ENCODE measurements around the gene PALLD.
A peak's percentile ranks its signal among the peaks of the same experiment; 100 is the strongest.

PALLD gene

GRCh38 chr4:168769837-168770236 lies 273.0 kb downstream of the PALLD start:
- no peak for DNase-seq

DNA sequence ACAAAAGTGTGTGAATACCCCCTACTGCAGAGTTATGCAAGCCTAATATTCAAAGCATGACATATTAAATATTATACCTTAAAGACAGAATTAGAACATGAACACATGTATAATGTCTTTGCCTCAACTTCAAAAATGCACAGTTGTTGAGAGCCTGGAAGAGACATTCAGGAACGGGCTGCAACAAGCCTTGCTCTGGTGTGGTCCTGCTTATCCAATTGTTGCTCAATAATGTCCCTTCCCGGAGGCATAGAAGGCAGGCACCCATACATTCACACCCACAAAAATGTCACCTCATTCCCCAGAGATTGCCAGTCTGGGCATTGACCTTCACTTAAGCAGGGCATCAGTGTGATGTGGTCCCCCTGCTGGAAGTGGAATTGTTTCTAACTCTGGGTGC lies 274.4 kb downstream of the PALLD start:
- no peak for DNase-seq

DNA sequence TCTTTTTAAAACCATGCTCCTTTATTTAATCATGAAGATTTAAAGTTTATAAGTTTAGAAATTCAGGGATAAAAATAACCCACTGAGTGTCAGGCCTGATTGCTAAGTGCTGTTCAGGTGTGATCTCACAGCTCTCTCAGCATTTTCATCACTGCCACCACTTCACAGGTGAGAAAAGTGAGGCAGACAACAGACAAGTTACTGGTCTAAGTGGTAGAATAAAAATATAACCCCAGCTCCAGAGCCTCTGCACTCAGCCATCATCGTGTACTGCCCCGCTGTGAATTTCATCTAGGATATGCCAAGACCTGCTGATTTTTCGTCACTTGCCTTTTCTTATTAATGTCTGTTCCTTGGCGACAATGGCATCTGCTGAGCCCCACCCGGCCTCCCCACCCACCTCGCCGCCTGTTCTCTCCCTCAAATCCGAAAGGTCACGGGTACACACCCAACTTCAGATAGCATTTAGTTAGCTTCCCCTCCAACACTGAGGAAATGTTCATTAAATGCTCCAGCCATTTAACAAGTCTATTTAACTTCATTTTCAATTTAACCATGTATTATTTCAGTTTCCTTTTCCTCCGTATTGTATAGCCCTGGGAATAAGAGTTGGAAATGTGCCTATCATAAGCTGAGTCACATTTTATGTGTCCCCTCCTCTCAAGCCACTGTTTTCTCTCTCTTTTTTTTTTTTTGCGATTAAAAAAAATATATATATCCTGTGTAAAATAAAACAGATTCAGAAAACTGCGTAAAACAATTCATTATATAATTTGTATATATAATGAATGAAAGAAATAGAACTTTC lies 276.7 kb downstream of the PALLD start:
- DNase-seq: no peak

GRCh38 chr4:168776382-168776781 lies 279.5 kb downstream of the PALLD start:
- no peak for DNase-seq

DNA sequence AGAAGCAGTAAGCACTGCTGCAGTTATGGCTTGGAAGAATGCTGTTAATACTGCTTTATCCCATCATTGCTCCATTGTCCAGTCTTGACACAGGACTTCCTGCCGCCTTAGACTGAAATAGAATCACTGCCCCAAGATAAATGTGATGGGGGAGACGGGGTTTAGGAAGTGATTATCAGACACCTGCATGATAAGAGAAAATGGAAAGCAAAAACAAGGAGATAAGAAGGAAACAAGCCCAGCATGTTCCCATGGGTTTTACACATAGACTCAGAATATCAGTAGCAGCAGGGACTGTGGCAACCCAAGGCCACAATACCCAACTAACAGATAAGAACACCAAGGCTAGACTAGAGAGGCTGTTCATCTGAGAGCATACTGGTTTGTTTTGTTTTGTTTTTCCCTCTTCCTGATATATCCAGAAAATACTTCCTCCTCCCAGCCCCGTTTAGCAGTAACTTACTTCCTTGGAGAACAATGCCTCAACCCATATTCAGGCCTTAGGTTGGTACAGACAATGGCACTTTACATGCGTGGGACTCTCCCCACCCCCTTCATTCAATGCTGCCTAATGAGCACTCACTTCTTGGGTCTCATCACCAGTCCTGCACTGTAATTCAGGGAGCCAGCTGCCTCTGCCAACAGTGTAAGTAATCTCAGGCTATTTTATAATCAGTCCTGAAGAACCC lies 280.6 kb downstream of the PALLD start:
- DNase-seq: no peak

- no peak for DNase-seq
Observed at GRCh38 chr4:168781341-168781740, 284.5 kb downstream of the PALLD start.

GRCh38 chr4:168781926-168782325 lies 285.1 kb downstream of the PALLD start:
- no peak for DNase-seq

GRCh38 chr4:168782439-168782838 lies 285.6 kb downstream of the PALLD start:
- no peak for DNase-seq

DNA sequence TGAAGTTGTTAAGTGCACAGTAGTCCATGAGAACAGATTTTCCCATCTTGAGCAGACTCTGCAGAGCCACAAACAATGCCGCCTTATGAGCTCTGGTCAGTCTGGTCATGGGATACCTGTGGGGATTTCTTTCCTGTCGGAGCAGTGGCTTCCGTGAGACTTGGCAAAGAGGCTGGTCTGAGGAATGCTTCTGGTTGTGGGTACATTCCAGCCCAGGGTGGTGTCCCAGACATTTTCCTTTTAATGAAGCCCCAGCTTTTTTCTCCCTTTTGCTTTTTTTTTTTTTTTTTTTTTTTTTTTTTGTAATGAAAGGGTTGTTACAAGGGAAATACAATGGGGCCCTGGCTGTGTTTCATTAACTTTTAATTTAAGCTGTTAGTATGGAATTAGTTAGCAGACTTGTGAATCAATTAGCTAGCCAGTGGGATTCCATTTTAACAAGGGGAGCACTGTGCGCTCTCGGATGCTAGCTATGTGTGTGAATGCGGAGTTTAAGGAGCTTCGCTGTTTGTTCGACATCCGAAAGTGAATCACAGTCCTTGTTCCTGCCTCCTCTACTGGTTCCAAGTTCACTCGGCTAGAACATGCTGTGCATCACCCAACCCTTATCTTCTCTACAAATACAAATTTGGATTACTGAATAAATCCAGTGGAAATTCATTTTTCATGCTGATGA lies 288.1 kb downstream of the PALLD start:
- DNase-seq: no peak

DNA sequence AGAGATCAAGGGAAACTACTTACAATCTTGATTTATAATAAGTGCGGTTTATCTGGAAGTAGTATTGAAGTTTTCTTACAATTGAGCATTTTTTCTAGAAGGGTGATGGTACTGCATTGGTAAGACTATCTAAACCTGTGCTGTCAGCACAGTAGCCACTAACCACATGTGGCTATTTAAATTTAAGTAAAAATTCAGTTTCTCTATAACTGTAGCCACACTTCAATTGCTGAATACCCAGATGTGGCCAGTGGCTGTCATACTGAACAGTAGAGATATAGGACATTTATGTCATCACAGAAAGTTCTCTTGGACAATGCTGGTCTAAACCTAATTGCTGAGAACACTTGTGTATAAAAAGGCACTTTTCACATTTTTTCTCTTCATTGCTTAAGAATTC lies 290.5 kb downstream of the PALLD start:
- no peak for DNase-seq

DNA sequence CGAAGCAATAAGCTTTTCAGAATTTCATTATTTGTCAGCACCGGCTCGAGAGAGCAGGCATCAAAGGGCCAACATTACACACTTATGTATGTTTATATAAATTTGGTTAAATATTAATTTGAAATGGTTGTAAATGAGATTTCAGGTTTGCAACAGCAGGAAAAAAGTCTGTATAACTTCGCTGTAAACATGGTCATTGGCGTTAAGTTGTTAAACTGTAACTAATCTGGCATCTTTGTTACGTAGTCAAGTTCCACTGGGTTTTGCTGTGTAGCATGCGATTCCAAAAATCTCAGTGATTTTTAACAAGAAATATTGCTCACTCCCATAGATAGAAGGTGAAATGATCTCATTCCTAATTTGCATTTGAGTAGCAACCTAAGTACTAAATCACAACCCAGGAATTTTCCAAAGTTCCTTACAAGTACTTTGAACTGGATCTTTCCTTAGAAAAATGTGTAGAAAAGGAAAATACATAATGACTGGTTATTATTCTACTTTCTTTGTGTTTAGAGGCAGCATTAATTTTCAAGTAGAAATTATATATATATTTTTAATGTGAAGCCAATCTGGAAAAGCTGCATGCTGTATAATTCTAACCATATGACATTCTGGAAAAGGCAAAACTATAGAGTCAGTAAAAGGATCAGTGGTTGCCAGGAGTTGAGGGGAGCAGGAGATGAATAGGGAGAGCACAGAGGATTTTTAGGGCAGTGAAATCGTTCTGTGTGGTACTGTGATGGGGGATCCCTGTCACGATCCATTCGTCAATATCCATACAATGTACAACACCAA lies 291.1 kb downstream of the PALLD start:
- DNase-seq: no peak

DNA sequence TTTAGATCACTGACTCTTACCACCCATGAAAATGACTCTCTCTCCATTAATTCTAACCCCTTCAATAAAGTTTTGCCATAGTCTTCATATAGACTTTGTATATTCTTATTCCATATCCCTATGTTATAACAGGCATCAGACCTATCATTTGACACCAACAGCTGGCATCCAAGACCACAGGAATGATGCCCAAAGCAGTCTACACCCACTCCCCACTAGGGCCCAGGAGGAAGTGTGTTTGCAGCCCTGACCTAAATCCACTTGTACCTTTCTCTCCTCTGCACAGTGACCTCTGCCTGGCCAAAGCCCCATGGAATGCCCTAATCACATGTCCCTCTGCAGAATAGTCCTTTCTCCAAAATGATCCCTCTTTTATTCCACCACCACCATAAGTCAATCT lies 294.0 kb downstream of the PALLD start:
- no peak for DNase-seq

DNA sequence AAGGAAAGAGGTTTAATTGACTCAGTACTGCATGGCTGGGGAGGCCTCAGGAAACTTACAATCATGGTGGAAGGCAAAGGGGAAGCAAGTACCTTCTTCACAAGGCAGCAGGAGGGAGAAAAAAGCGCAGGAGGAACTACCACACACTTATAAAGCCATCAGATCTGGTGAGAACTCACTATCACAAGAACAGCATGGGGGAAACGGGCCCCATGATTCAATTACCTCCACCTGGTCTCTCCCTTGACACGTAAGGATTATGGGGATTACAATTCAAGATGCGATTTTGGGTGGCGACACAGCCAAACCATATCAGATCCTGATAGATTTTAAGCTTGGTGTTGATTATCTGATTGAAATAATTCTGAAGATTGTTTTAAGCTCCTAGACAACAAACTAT lies 294.5 kb downstream of the PALLD start:
- DNase-seq: no peak

- DNase-seq: no peak
Observed at GRCh38 chr4:168793542-168793941, 296.7 kb downstream of the PALLD start.

DNA sequence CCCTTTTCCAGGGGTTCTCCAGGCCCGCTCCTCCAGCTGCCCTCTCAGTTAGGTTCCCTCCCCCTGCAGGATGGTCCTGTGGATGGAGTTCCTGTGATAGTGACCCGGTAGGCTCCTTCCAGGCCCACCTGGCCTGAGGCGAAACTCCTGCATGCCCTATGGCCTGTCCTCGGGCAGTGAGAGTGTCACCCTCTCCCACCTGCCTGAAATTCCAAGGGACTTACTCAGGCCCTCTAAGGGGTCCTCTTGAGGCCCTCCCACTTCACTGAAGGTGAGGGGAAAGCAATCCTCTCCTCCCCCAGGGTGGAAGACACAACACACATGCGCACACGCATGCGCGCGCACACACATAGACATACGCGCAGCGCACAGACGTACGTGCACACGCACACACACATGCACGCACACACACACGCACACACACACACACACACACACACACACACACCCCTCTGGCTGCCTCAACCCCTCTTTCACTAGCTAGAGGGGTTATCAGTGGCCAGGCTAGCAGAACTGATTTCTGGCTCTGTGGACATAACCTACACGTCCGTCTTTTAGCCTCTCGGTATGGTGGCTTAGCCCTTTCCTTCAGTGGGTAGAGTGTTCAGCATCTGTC lies 297.3 kb downstream of the PALLD start:
- DNase-seq: no peak

DNA sequence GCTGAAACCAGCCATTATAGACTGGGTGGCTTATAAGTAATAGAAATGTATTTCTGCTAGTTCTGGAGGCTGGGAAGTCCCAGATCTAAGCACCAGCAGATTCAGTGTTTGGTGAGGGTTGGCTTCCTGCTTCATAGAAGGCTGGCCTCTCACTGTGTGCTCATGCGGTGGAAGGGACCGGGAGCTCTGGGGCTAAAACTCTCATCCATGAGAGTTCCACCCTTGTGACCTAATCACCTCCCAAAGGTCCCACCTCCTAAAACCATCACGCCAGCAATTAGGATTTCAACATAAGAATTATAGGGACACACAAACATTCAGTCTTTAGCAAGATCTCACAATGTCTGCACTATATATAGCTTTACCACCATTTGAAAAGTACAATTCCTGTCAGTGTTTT lies 298.0 kb downstream of the PALLD start:
- peak; percentile 66 to 71 for DNase-seq

- no peak for DNase-seq
Observed at GRCh38 chr4:168795346-168795745, 298.5 kb downstream of the PALLD start.

GRCh38 chr4:168796362-168797106 lies 299.7 kb downstream of the PALLD start:
- no peak for DNase-seq

GRCh38 chr4:168797194-168797593 lies 300.3 kb downstream of the PALLD start:
- peak; percentile 62 to 85 for DNase-seq

DNA sequence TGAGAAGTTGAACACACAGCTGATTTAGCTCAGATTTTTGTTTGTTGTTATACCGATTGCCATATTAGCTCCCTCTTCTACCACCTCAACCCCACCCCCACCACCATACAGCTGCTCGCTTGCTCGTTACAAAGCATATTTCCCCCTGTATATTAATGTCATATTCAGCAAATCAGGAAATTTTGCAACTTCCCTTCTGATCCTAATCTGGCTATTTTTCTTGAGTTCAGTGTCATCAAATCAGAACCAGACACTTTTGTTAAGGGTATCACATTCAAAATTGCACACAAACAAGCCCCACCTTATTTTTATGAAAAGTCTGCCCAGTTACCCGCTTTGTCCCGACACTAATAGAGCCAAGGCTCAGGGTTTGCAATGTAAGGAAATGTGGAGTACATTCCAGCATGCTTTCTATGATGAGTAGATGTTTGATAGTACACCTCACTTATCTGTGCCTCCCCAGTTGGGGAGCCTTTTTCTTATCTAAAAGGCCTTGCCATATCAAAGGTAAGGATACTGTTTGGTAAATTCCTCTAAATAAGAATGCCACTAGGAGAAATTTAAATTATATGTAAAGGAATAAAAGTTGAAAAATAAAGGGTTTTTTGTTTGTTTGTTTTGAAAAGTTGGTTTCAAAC lies 301.0 kb downstream of the PALLD start:
- DNase-seq: peak; percentile 34 to 71

DNA sequence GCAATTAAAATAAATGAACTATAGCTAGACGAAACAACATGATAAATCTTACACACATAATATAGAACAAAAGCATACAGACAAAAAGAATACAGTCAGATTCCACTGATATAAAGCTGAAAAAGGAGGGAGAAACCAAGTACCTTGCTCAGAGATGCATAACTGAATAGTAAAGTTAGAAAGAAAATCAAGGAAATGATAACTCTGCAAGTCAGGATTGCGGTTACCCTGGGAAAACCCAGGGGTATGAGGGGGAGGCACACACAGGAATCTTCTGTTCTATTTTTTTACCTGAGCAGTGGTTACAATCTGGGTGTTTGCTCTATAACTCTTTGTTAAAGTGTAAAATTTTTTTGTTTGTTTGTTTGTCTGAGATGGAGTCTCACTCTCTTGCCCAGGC lies 304.1 kb downstream of the PALLD start:
- no peak for DNase-seq
